ENCODE measurements around the gene ZSCAN5C.

GRCh38 chr19:56211718-56212117 is 9.6 kb downstream of the ZSCAN5C start:
- TF ChIP-seq, protein P1, sequence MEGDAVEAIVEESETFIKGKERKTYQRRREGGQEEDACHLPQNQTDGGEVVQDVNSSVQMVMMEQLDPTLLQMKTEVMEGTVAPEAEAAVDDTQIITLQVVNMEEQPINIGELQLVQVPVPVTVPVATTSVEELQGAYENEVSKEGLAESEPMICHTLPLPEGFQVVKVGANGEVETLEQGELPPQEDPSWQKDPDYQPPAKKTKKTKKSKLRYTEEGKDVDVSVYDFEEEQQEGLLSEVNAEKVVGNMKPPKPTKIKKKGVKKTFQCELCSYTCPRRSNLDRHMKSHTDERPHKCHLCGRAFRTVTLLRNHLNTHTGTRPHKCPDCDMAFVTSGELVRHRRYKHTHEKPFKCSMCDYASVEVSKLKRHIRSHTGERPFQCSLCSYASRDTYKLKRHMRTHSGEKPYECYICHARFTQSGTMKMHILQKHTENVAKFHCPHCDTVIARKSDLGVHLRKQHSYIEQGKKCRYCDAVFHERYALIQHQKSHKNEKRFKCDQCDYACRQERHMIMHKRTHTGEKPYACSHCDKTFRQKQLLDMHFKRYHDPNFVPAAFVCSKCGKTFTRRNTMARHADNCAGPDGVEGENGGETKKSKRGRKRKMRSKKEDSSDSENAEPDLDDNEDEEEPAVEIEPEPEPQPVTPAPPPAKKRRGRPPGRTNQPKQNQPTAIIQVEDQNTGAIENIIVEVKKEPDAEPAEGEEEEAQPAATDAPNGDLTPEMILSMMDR (optimal IDR thresholded peaks at IDR 0.05 in 1 of 3, IDR thresholded peaks at IDR 0.05 in 1 of 3, conservative IDR thresholded peaks at IDR 0.05 in 1 of 3; ENCODE audit: extremely low read depth in 1 of 3, insufficient read depth in 2 of 3, low read length in 3 of 3): no peak
- TF ChIP-seq EZH2 (IDR thresholded peaks at IDR 0.05; ENCODE audit: low read length): no peak
